Hepatocyte (in vitro differentiated cells): Measurements from ENCODE around the gene MAST4.

Source experiments
- CTCF ChIP-seq: fragments of 200-600 bp; sonication (generic); IDR thresholded peaks from 2 replicates; pipeline ENCODE4 v1.5.1; 2016; ENCODE audit warnings: antibody characterized with exemption, mild to moderate bottlenecking; ENCODE audit not compliant: poor library complexity
- EZH2 ChIP-seq: fragments of 200-600 bp; sonication (generic); IDR thresholded peaks from 2 replicates; pipeline ENCODE4 v1.6.1; 2016; ENCODE audit warnings: antibody characterized with exemption, mild to moderate bottlenecking, borderline replicate concordance
- EZH2phosphoT487 ChIP-seq: fragments of 200-600 bp; sonication (generic); IDR thresholded peaks from one replicate; pipeline ENCODE4 v1.6.1; 2018; ENCODE audit warnings: antibody characterized with exemption, mild to moderate bottlenecking, low read depth, moderate library complexity; ENCODE audit not compliant: unreplicated experiment, severe bottlenecking

- TF ChIP-seq CTCF: no peak
- no peak for TF ChIP-seq EZH2phosphoT487
- TF ChIP-seq EZH2: no peak
Observed at GRCh38 chr5:66621146-66621545, 25.0 kb downstream of the MAST4 start.
